Mesenchymal stem cell (in vitro differentiated cells and primary cell): ENCODE data around the gene VWA8.

ENCODE experiments used
- DNase-seq: peaks from one replicate; pipeline ENCODE4 v3.0.0-alpha.2; 2013
- H2AFZ ChIP-seq: one replicate; pipeline ENCODE4 v1.6.1; 2013; ENCODE audit warnings: low read depth, mild to moderate bottlenecking, control low read depth, inconsistent platforms, low read length, moderate library complexity
- H2AK5ac ChIP-seq: 2 replicates; pipeline ENCODE4 v1.6.1; 2013; ENCODE audit warnings: low read length, moderate library complexity, mild to moderate bottlenecking, inconsistent platforms; ENCODE audit not compliant: severe bottlenecking
- H2BK120ac ChIP-seq: one replicate; pipeline ENCODE4 v1.6.1; 2013; ENCODE audit warnings: low read depth, mild to moderate bottlenecking, inconsistent platforms, low read length, moderate library complexity
- H2BK12ac ChIP-seq, 2 experiments: one replicate each; pipeline ENCODE4 v1.6.1; 2013; ENCODE audit warnings: inconsistent platforms in 2 of 2, low read length in 2 of 2, mild to moderate bottlenecking in 2 of 2, moderate library complexity in 2 of 2, control low read depth in 1 of 2
- H2BK15ac ChIP-seq: one replicate; pipeline ENCODE4 v1.6.1; 2013; ENCODE audit warnings: mild to moderate bottlenecking, low read depth, inconsistent platforms; ENCODE audit not compliant: poor library complexity, severe bottlenecking
- H2BK5ac ChIP-seq: 2 replicates; pipeline ENCODE4 v1.6.1; 2013; ENCODE audit warnings: low read depth, mild to moderate bottlenecking, low read length, control low read depth, inconsistent platforms; ENCODE audit not compliant: poor library complexity, severe bottlenecking
- H3K14ac ChIP-seq, 2 experiments: one replicate each; pipeline ENCODE4 v1.6.1; 2013; ENCODE audit warnings: inconsistent platforms in 2 of 2, low read length in 2 of 2, control low read depth in 1 of 2, mild to moderate bottlenecking in 1 of 2, moderate library complexity in 1 of 2
- H3K18ac ChIP-seq, 2 experiments: one replicate each; pipeline ENCODE4 v1.6.1; 2013; ENCODE audit warnings: inconsistent platforms in 2 of 2, low read length in 2 of 2, control low read depth in 1 of 2, low read depth in 1 of 2, mild to moderate bottlenecking in 1 of 2
- H3K23ac ChIP-seq, 2 experiments: one replicate each; pipeline ENCODE4 v1.6.1; 2013; ENCODE audit warnings: inconsistent platforms in 2 of 2, low read length in 2 of 2, mild to moderate bottlenecking in 2 of 2, moderate library complexity in 2 of 2, control low read depth in 1 of 2
- H3K27ac ChIP-seq: 2 replicates; pipeline ENCODE4 v1.5.1; 2013; ENCODE audit warnings: mild to moderate bottlenecking, moderate library complexity, low read length, control low read depth, inconsistent platforms; ENCODE audit not compliant: poor library complexity, severe bottlenecking
- H3K27me3 ChIP-seq, 2 experiments: 2 replicates each; pipeline versions ENCODE4 v1.6.1 to v1.7.0; 2013; ENCODE audit warnings: low read length in 2 of 2, mild to moderate bottlenecking in 2 of 2, moderate library complexity in 2 of 2, control low read depth in 1 of 2, inconsistent platforms in 1 of 2; ENCODE audit not compliant: control insufficient read depth in 1 of 2, insufficient read depth in 1 of 2
- H3K36me3 ChIP-seq, 2 experiments: 2 replicates each; pipeline versions ENCODE4 v1.6.1 to v1.7.0; 2013; ENCODE audit warnings: low read length in 2 of 2, control low read depth in 1 of 2, inconsistent platforms in 1 of 2, low read depth in 1 of 2, mild to moderate bottlenecking in 1 of 2; ENCODE audit not compliant: insufficient read depth in 2 of 2, control insufficient read depth in 1 of 2
- H3K4ac ChIP-seq, 2 experiments: one replicate each; pipeline ENCODE4 v1.6.1; 2013; ENCODE audit warnings: inconsistent platforms in 2 of 2, low read length in 2 of 2, mild to moderate bottlenecking in 2 of 2, moderate library complexity in 2 of 2, control low read depth in 1 of 2, low read depth in 1 of 2
- H3K4me1 ChIP-seq: 2 replicates; pipeline ENCODE4 v1.6.1; 2013; ENCODE audit warnings: low read depth, low read length, control low read depth; ENCODE audit not compliant: control insufficient read depth, insufficient read depth
- H3K4me2 ChIP-seq: 2 replicates; pipeline ENCODE4 v1.6.1; 2013; ENCODE audit warnings: low read length, mild to moderate bottlenecking, inconsistent platforms; ENCODE audit not compliant: poor library complexity, severe bottlenecking
- H3K4me3 ChIP-seq, 2 experiments: 2 replicates each; pipeline versions ENCODE4 v1.5.1 to v1.7.0; 2013; ENCODE audit warnings: low read length in 2 of 2, mild to moderate bottlenecking in 2 of 2, control low read depth in 1 of 2, low read depth in 1 of 2; ENCODE audit not compliant: insufficient read depth in 1 of 2
- H3K79me1 ChIP-seq: replicated peaks from 2 replicates; pipeline ENCODE4 v1.6.1; 2013; ENCODE audit warnings: mild to moderate bottlenecking, control low read depth, low read length, inconsistent platforms; ENCODE audit not compliant: poor library complexity, severe bottlenecking
- H3K9ac ChIP-seq: 2 replicates; pipeline ENCODE4 v1.7.0; 2013; ENCODE audit warnings: mild to moderate bottlenecking, low read length, moderate library complexity
- H3K9me3 ChIP-seq: 2 replicates; pipeline ENCODE4 v1.7.0; 2013; ENCODE audit warnings: mild to moderate bottlenecking, low read length; ENCODE audit not compliant: control insufficient read depth
- H4K8ac ChIP-seq: one replicate; pipeline ENCODE4 v1.6.1; 2013; ENCODE audit warnings: inconsistent platforms, mild to moderate bottlenecking, low read length, moderate library complexity
- H4K91ac ChIP-seq: one replicate; pipeline ENCODE4 v1.6.1; 2013; ENCODE audit warnings: mild to moderate bottlenecking, low read length, inconsistent platforms
- WGBS: methylation state at CpG from one replicate; pipeline ENCODE4 v1.1.7; 2013; ENCODE audit warnings: mixed read lengths; 5-methylcytosine and 5-hydroxymethylcytosine counted together

VWA8 gene

DNA sequence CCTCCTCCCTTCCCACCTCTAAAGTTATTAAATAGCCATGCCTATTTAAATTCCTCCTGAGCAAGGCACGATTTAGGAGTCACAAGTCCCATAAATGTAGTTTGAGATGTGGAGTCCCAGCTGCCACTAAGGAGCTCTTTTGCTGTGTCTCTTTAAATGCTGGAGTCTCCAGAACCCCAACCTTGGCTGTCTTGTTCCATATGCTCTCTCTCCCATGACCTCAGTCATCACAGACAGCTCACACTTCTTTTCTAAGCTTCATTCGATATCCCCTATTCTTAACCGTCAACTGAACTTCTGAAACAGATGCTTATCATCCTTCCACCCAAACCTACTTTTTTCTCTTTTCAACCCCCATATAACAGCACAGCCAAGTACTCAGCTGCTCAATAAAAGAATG is 197.1 kb downstream of the VWA8 start:
- Histone ChIP-seq H3K4me3 (no peak overlapping the region), H4K8ac (no peak overlapping the region), H3K9me3 (no peaks in the 10 kb centered on the region), H2BK12ac (no peak overlapping the region), H3K4ac (no peak overlapping the region), H2AFZ (no peak overlapping the region), H3K14ac (no peak overlapping the region), H2BK5ac (no peak overlapping the region), H3K4me1 (no peaks in the 10 kb centered on the region), H3K4me2 (no peak overlapping the region), H3K79me1 (no peaks in the 10 kb centered on the region), H2AK5ac (no peak overlapping the region), H3K27ac (no peak overlapping the region), H3K27me3 (no peaks in the 10 kb centered on the region), H3K18ac (no peak overlapping the region), H2BK120ac (no peak overlapping the region), H4K91ac (no peak overlapping the region), H3K23ac (no peak overlapping the region), H2BK15ac (no peak overlapping the region), H3K9ac (no peak overlapping the region), H3K36me3 (peaks cover under 1 to 19% of the 10 kb centered on the region in 2 experiments)
- WGBS, result 92% methylated on average over 3 of the region's 3 CpGs
- no peak for DNase-seq

- DNase-seq, result no peak
- Histone ChIP-seq H4K91ac (no peak overlapping the region), H3K27ac (no peak overlapping the region), H3K36me3 (peaks cover 0 to 20% of the 10 kb centered on the region in 2 experiments), H3K79me1 (no peaks in the 10 kb centered on the region), H3K4ac (no peak overlapping the region), H2AK5ac (no peak overlapping the region), H3K18ac (no peak overlapping the region), H2BK15ac (no peak overlapping the region), H3K27me3 (no peaks in the 10 kb centered on the region), H3K23ac (no peak overlapping the region), H3K4me2 (no peak overlapping the region), H3K9me3 (no peaks in the 10 kb centered on the region), H3K4me1 (no peaks in the 10 kb centered on the region), H3K4me3 (no peak overlapping the region), H2BK12ac (no peak overlapping the region), H3K9ac (no peak overlapping the region), H2BK5ac (no peak overlapping the region), H4K8ac (no peak overlapping the region), H2AFZ (no peak overlapping the region), H3K14ac (no peak overlapping the region), H2BK120ac (no peak overlapping the region)
- WGBS, result 90% methylated on average over 5 of the region's 5 CpGs
Observed at GRCh38 chr13:41762796-41763195, 198.1 kb downstream of the VWA8 start.

DNA sequence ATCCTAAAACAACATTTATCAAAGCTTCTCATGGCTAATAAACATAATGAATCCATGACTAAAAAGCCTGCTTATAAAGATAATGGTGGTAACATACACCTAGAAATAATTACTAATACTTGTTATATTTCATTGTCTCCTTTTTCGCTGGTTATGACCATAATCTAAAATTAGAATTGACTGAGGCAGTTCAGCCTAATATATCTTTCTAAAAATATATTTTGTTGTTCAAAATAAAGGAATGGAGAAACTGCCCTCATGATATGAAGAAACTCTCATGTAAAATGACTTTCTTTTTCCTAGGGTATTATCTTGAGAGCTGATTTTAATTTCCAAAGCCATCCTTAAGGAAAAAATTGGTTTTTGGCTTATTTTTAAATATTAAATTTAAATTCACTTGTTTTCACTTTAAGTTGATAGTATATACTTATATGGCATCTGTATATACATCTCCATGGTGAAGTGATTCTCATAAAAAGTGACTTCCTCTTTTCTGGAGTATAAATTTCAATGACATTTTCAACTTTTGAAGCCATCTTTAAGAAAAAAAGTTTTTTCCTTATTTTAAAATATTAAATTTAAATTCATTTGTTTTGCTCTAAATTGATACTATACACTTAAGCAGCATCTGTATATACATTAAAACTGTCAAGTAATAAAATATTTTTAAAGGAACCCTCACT is 204.6 kb downstream of the VWA8 start:
- H3K9ac ChIP-seq, result no peak overlapping the region
- H3K27ac ChIP-seq, result no peak overlapping the region
- no peak for DNase-seq
- H3K14ac ChIP-seq, result no peak overlapping the region
- H3K9me3 ChIP-seq, result no peaks in the 10 kb centered on the region
- no peak overlapping the region for H3K4me3 ChIP-seq
- no peaks in the 10 kb centered on the region for H3K27me3 ChIP-seq
- no peak overlapping the region for H2AFZ ChIP-seq
- no peak overlapping the region for H2BK120ac ChIP-seq
- H3K4ac ChIP-seq, result no peak overlapping the region
- WGBS, result no CpG with 5 or more reads among the region's 1 CpG
- no peak overlapping the region for H4K91ac ChIP-seq
- no peak overlapping the region for H2BK15ac ChIP-seq
- H3K36me3 ChIP-seq, result peaks cover 0 to 25% of the 10 kb centered on the region in 2 experiments
- no peak overlapping the region for H2BK12ac ChIP-seq
- no peaks in the 10 kb centered on the region for H3K4me1 ChIP-seq
- H2AK5ac ChIP-seq, result no peak overlapping the region
- no peaks in the 10 kb centered on the region for H3K79me1 ChIP-seq
- H3K23ac ChIP-seq, result no peak overlapping the region
- H2BK5ac ChIP-seq, result no peak overlapping the region
- no peak overlapping the region for H3K18ac ChIP-seq
- H3K4me2 ChIP-seq, result no peak overlapping the region
- H4K8ac ChIP-seq, result no peak overlapping the region

- Histone ChIP-seq H3K14ac (no peak overlapping the region), H3K9ac (peak overlapping the region; percentile 50), H4K8ac (no peak overlapping the region), H2AFZ (no peak overlapping the region), H2AK5ac (no peak overlapping the region), H3K18ac (no peak overlapping the region), H2BK12ac (peak overlapping the region in 1 of 2 experiments; percentile 39), H4K91ac (no peak overlapping the region), H2BK15ac (no peak overlapping the region), H3K36me3 (peaks cover 0 to 4% of the 10 kb centered on the region in 2 experiments), H2BK120ac (no peak overlapping the region), H3K9me3 (no peaks in the 10 kb centered on the region), H3K4ac (no peak overlapping the region), H3K4me2 (no peak overlapping the region), H2BK5ac (no peak overlapping the region), H3K4me3 (no peak overlapping the region), H3K27me3 (no peaks in the 10 kb centered on the region), H3K79me1 (no peaks in the 10 kb centered on the region), H3K4me1 (no peaks in the 10 kb centered on the region), H3K23ac (no peak overlapping the region), H3K27ac (no peak overlapping the region)
- 76% methylated on average over 3 of the region's 3 CpGs for WGBS
- DNase-seq, result no peak
Observed at GRCh38 chr13:41751734-41752445, 209.0 kb downstream of the VWA8 start.
